T-helper 22 cell (primary cell): ENCODE measurements around the gene RAB25.
A peak's percentile ranks its signal among the peaks of the same experiment; 100 is the strongest.
"Not testable (repeated sequence)": the region's sequence is repeated elsewhere in the genome, so short reads cannot be mapped to it uniquely, and the experiment has no call there.

ENCODE experiments used
- DNase-seq: peaks from one replicate; pipeline ENCODE4 v3.0.0-alpha.2; 2020; ENCODE audit warnings: low read depth

RAB25 gene

DNA sequence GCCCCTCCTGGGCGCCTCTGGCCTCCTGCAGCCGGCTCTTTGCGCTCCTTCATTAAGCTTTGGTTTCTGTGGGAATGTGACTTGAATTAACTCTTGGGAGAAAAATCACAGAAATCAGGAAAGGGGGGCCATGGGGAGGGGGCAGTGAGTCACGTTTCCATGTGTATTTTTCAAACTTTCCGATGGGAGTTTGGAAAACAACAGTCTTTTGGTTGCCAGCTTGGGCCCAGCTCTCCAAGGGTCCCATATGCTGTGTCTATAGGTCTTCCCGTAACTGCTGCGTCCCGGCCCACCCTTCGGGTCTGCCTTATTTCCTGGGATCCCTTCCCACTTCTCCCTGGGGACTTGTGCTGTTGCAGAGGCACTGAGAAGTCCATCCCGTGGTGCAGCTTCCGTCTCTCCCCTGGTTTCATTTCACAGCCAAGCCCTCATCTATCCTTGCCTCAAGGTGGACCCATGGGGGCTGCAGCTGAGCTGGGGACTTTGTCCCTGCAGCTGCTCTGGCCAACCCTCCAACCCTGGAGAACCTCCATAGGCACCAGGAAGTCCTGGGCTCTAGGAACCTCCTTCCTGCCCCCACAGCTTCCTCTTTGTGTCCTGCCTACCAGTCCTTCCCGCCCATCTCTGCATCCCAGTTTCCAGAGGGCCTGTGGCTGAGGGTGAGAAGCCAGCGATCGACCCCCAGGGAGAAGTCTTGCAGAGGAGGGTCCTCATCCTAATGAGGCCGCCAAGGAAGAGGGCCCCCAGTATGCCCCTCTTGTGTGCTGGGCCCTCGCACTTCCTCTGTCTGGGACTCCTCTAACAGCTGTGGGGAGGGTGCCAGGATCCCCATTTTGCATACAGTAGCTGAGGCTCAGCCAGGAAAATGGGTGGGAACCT lies 41.9 kb downstream of the RAB25 start:
- DNase-seq = no peak

DNA sequence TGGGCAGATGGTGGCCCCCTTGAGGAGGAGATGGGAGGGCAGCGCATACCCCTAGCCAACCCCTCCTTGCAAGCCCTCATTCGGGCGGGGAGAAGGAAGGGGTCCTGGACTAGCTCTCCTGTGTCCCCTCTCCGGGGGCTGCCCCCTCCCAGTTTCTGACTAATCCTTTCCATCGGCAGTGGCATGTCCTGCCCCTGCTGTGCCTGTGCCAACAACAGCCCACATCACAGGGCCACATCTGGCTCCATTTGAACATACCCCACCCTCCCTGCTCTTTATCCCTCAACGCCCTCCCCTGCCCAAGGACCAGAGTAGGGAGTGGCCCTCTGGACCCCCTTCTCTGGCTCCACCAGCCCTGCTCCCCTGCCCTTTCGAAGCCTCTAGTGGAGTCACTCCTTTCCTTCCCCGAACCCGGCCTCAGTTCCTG lies 42.6 kb downstream of the RAB25 start:
- peak; percentile 67 for DNase-seq

DNA sequence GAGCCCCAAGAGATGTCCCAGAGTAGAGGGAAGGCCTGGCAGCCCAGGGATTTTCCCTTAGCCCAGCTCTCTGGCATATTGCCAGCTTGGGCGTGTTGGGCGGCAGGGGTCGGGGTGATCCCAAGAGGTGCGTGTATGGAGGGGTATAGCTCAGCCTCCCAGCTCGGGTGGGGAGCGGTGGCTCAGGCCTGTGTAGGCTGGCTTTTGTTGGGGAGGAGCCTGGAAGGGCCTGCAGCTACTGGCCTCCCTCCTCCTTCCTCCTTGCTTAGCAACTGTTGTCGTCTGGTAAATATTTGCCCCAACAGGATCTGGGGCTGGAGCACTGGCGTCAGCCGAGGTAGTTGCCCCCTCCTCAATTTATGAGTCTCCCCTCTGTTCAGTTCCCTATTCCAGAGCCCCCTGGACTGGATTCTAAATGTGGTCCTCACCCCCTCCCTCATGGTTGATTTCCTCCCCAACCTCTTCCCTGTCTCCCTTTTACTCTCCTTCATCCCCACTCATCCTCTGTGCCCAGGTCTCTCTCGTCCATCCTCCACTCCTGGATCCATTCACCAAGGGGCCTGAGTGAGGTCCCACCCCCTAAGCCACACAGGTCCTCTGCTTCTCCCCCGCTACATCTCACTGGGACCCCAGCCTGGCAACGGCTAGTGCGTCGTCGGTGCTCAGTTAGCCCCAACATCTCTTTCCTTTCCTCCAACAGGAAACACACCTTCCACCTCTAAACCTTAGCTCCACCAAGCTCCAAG lies 43.3 kb downstream of the RAB25 start:
- DNase-seq = peak; percentile 81

DNA sequence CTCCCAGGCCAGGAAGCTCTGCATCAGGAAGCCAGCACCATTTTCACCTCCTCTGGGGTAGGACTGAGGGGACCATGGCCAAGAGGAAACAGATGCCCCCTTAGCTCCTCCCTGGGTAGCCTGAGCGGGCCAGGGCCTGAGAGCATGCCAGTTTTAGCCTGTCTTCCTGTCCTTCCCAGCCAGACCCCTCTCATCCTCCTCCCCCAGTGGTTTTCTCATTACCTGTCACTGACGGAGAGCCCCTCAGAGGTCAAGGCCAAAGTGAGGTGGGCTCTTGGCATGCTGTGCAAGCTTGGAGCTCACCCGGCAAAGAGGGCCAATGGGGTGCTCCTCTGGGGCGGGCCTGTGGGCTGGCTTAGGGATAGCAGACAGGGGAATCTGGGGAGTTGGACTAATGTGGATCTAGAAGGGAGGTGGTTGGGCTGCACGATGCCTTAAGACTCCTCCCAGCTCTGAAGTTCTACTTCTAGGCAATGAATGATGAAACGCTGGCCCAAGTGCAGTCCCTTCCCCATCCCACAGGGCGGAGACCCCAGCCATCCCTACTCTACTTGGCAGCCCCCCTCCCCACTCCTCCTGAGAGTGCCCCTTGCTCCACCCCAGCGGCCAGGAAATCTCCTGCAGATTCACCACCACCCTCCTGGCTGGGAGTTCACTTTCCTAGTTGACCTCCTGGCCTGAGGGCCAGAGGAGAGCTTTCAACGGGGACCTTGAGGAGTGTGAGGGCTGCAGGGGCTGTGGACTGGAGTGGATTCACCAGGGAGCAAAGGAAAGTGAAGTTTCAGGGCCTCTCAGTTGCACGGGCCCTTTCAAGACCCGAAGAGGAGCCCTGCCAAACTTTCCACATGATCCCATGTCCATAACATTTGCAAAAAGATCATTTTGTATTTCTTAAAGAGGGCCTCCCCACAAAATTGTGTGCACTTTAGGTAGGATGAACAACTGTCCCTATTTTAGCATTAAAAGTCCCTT lies 44.2 kb downstream of the RAB25 start:
- DNase-seq = no peak

DNA sequence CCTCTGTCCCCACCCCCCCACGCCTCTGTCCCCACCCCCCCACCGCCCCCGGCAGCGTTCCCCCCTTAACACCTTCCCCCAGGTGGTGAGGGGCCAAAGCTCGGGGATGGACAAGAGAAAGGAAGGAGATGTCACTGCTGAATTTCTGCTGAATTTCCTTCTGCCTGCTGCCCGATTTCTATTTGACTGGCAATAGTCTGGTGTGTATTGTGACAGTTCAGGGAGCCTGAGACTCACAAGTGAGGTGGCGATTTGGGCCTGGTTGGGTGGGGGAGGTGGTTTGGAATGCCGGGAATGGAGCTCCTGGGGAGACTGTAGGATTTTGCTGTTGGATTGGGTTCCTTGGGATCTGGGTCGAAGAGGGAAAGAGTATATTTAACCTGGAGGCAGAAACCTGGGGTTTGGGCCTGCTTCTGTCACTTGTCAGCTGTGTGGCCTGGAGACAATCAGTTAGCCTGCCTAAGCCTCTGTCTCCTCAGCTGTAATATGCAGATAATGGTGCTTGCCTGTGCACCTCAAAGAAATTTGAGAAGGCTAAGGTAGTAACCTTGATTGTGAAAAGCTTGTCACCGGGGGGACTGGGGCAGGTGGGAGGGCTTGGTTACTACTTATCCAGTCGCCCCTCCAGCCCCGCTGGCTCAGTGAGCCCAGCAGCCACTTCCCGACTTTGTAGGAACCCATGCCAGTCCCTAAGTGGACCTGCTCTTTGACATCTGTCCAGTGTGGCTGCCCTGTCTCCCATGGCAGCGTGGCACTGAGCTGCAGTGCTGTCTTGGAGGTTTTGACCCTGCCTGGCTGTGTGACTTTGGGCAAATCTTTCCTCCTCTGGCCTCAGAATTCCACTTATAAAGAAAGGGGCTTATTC lies 45.9 kb downstream of the RAB25 start:
- DNase-seq = no peak

DNA sequence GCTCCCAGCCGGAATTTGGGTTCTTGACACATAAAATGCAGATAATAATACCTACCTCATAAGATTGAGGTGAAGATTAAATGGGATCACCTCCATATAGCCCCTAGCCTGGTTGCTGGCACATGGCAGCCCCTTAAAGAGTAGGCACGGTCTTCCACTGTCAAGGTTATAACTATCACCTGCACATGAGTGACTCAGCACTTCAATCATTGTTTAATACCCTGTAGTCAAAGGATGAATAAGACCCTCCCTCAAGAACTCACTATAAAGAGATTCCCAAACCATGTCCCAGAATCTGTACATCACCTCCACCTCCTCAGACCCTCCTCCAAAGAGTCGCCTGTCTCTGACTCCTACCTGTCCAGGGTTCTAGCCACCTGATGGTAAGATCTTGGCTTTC lies 47.1 kb downstream of the RAB25 start:
- DNase-seq = no peak

DNA sequence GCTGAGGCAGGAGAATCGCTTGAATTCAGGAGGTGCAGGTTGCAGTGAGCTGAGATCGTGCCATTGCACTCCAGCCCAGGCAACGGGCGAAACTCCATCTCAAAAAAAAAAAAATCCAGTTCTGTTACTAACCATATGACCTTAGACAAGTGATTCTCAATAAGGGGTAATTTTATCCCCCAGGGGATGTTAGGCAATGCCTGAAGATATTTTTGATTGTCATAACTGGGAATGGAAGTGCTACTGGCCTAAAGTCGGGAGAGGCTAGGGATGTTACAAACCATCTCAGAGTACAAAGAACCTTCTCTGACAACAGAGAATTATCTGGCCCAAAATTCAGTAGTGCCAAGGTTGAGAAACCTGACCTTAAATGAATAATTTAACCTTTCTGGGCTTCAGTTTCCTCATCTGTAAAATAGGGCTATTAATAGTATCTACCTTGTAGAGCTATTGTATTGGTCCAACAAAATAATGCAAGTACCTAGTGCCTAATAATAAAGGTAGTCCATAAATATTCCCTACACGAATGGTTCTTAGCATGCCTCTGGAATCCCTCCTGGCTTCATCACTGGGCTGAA lies 47.8 kb downstream of the RAB25 start:
- DNase-seq = no peak

DNA sequence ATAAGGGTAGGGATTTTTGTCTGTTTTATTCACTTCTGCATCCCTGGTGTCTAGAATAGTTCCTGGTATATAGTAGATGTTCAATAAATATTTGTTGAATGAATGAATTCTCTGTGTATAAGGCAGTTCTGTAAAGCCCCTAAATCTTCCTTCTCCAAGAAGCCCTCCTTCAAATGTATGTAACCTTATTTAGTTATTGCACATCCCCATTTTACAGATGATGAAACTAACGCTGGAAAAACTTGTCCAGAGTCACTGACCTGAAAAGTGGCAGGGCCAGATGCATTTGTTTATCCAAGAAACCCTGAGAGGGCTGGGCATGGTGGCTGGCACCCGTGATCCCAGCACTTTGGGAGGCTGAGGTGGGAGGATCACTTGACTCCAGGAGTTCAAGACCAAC lies 49.3 kb downstream of the RAB25 start:
- no peak for DNase-seq

DNA sequence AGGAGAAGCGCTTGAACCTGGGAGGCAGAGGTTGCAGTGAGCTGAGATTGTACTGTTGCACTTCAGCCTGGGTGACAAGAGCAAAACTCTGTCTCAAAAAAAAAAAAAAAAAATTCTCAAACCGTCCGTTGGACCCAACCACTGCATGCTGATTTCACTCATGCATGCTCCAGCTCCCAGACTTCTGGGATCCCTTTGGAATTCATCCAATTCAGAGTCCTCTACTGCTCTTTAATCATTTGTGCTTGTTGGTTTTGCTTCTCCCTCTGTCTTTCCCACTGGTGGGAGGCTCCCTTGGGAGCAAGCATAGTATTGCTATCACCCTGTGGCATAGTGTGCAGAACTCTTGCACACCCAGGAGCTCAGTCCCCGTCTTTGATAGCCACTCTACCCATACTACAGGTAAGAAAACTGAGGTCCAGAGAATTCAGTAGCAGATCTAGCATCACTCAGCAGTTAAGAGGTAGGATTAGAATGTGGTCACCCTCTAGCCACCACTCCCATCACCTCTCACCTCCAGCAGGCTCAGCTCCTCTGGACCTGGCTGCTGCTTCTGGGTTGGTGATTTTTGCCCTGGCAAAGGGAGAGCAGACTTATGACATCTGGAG lies 50.5 kb downstream of the RAB25 start:
- no peak for DNase-seq

DNA sequence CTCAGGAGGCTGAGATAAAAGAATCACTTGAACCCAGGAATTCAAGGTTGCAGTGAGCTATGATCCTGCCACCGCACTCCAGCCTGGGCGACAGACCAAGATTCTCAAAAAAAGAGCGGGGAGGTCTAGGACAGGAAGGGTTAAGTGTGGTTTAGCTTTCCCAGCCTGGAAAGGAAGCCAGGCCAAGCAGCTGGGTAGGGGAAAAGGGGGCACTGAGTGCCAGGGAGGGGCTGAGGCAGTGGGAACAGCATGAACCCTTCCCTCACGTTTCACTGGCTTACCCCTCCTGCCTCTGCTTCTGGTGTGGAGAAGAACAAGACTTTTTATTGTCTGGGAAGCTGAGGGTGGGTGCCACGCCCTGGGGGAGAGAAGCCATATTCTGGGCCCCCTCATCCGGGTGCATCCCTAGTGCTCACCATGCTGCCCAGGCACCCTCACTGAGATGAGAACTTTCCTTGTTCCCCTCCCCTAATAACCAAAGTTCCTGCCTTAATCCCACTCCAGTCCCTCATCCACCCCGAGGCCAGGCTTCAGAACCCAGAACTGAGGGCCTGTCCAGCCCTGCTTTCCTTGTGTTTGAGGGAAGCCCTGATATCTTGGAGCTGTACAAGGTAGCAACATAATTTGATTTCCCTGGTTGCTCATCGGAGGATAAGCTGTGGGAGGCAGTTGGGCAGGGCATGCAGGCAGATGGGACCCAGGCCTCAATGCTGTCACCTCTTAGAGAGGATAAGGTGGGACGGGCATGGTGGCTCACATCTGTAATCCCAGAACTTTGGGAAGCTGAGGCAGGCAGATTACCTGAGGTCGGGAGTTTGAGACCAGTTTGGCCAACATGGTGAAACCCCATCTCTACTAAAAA lies 51.5 kb downstream of the RAB25 start:
- no peak for DNase-seq

DNA sequence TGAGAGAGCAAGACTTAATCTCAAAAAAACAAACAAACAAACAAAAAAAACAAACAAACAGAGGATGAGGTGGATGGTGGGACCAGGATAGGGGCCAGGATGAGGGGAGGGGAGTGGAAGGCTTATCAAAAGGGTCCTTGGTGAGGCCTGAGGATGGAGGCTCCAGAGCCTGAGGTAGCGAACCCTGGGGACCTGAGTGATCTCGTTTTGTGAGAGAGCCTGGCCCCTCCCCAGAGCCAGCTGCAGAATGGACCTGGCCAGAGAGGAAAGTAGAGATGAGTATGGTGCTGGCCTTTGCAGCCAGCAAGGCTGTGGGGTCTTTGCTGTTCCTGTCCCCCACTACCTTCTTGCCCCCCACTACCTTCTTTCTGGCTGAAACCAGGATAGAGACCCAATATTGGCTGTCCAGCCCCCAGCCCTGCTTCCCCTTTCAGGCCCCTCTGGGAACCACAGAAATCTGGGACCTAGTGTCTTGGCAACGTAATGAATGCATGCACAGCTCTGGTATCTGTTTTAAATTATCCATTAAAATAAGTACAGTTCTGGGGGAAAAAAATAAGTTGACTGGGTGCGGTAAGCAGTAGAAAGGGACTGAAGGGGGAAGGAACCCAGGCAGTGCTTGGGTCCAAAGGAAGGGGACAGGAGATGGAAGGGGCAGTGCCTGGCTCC lies 52.5 kb downstream of the RAB25 start:
- DNase-seq = no peak

DNA sequence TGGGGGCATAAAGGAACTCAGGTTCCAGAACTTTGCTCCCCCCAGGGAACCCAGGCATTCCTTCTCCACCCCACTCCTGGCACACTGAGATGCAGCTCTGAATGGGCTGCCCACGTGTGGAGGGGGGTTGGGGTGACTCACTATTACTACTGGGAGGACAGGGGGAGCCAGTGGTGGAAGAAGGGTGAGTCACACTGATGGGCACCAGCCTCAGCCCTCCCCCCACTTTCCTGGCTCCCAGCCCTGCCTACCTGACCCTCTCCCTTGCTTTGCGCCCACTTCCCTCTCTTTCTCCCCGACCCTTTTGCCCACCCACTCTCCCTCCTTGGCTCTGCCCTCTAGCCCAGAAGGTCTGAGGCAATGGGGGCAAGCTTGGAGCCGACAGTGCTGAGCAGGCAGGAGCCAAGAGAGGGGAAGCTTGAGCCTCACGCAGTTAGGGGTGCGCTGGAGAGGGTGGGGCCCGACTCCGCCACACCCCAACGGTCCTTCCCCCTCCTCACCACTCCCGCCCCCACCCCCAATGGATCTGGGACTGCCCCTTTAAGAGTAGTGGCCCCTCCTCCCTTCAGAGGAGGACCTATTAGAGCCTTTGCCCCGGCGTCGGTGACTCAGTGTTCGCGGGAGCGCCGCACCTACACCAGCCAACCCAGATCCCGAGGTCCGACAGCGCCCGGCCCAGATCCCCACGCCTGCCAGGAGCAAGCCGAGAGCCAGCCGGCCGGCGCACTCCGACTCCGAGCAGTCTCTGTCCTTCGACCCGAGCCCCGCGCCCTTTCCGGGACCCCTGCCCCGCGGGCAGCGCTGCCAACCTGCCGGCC lies 53.4 kb downstream of the RAB25 start, which contains the start of gene LMNA:
TSS of gene LMNA (plus strand) at position 611 of the 818 bp plus-strand sequence. CDS start 208 bp downstream, outside the sequence.
- peak; percentile 89 for DNase-seq

DNA sequence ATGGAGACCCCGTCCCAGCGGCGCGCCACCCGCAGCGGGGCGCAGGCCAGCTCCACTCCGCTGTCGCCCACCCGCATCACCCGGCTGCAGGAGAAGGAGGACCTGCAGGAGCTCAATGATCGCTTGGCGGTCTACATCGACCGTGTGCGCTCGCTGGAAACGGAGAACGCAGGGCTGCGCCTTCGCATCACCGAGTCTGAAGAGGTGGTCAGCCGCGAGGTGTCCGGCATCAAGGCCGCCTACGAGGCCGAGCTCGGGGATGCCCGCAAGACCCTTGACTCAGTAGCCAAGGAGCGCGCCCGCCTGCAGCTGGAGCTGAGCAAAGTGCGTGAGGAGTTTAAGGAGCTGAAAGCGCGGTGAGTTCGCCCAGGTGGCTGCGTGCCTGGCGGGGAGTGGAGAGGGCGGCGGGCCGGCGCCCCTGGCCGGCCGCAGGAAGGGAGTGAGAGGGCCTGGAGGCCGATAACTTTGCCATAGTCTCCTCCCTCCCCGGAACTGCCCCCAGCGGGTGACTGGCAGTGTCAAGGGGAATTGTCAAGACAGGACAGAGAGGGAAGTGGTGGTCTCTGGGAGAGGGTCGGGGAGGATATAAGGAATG lies 54.1 kb downstream of the RAB25 start:
- DNase-seq = no peak

DNA sequence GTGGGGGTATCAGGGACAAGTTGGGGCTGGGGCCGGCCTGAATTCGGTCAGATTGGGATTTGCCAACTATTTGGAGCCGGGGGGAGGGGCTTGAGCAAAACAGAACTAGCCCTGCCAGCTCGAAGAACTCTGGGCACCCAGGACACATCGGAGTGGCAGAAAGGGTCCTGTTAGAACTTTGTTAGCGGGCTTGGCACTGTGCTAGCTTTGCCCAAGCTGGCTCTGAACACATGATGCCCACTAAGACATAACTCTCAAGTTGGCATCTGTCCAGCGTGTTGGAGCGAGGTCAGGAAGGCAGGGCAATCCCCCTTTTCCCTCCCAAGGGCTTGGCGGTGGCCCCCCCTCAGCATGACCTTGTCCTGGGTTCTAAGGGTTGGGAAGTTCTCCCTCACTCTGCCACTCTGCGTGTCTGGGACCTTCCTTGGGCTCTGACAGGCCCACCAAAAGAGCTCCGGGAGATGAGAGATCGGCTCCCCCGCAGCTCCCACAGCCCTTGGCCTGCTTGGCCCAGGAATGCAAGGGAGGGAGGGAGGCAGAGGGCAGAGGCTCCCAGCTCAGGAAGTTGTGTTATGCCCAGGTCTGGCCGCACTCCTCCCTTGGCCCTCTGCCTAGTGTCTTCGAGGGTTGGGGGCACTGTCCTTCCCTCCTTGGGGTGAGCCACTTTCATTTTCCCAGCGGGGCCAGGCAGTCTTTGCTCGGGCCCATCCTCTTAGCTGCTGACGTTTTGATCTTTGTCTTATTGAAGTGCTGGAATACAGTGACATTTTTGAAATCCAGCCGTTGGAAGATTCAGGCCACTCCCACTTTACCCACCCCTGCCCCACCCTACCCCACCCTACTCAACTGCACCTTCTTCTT lies 54.8 kb downstream of the RAB25 start:
- DNase-seq = no peak

DNA sequence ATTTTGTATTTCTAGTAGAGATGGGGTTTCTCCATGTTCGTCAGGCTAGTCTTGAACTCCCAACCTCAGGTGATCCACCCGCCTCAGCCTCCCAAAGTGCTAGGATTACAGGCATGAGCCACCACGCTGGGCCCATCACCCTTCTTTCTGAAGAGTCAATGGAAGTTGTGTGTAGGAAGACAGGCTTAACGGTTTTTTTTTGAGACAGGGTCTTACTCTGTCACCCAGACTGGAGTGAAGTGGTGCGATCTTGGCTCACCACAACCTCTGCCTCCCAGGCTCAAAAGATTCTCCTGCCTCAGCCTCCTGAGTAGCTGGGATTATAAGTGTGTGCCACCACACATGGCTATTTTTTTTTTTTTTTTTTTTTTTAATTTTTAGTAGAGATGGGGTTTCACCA lies 55.8 kb downstream of the RAB25 start:
- not testable (repeated sequence) for DNase-seq

DNA sequence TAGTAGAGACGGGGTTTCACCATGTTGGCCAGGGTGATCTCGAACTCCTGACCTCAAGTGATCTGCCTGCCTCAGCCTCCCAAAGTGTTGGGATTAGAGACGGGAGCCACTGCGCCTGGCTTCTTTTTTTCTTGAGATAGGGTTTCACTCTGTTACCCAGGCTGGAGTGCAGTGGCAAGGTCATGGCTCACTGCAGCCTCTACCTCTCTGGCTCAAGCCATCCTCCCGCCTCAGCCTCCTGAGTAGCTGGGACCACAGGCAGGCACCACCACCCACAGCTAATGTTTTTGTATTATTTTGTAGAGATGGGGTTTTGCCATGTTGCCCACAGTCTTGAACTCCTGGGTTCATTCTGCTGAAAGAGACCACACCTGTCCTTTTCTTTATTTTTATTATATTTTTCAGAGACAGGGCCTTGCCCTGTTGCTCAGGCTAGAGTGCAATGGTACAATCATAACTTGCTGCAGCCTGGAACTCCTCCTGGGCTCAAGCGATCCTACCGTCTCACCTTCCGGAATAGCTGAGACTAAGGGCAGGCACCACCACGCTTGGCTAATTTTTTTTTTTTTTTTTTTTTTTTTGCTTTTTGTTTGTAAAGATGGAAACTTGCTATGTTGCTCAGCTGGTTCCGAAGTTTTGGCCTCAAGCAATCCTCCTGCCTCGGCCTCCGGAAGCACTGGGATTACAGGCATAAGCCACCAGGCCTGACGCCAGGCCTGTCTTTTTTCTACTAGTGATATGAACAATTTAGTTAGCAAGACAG lies 56.6 kb downstream of the RAB25 start:
- DNase-seq = no peak
